ENCODE measurements around the gene STXBP5. TPM values are rescaled to one million over a fixed set of nuclear protein-coding genes. Genes with fewer than 3 reads are reported as not detected.
A peak's percentile ranks its signal among the peaks of the same experiment; 100 is the strongest.

Gene STXBP5
- total RNA-seq, 1 experiment from 2014 or later, result 30.5 TPM

- Histone ChIP-seq H3K4me2 (ENCODE audit: low read depth, low read length, poor library complexity, severe bottlenecking) (no peak overlapping the region), H3K9me3 (ENCODE audit: low read length) (no peaks in the 10 kb centered on the region)
- DNase-seq, result no peak
These were observed 186.8 kb downstream of the STXBP5 start for GRCh38 chr6:147390909-147391536.

DNA sequence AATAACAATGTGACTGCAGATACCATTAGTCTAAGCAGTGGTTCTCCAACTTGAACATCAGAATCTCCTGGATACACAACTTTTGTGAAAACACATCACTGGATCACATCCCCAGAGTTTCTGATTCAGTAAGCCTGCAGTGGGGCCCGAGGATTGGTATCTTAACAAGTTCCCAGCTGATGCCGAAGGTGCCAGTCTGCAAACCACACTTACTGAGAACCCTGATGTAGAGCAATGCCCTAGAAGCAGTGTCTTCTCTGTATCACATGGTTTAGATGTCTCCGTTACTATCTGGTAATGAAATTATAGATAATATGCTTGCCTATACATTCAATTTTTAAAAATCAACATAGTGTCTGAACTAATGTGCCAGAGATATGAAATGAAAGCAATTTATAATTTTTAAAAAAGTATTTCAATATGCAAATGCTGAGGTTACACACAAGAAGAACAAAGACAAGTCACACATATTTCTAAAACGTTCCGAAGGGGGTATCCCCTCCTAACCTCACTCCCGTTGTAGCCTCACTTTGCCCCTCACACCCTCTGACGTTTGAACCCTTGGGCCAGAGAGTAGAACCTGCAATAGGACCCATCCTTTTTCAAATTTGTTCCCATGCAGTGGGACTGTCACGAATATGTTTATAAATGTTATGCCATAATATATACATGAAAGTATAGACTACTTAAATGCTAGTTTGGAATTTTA is 188.9 kb downstream of the STXBP5 start:
- no peak for DNase-seq
- Histone ChIP-seq H3K4me2 (ENCODE audit: low read depth, low read length, poor library complexity, severe bottlenecking) (no peak overlapping the region), H3K27me3 (ENCODE audit: low read length) (no peaks in the 10 kb centered on the region), H3K4me1 (ENCODE audit: low read length) (no peaks in the 10 kb centered on the region), H3K4me3 (ENCODE audit: low read length) (no peak overlapping the region), H4K20me1 (ENCODE audit: insufficient read depth, low read depth, low read length) (no peaks in the 10 kb centered on the region), H3K9me3 (ENCODE audit: low read length) (no peaks in the 10 kb centered on the region), H3K79me2 (ENCODE audit: low read length) (no peaks in the 10 kb centered on the region), H3K9ac (ENCODE audit: low read length) (no peak overlapping the region), H3K27ac (ENCODE audit: low read length) (no peak overlapping the region), H2AFZ (ENCODE audit: low read length) (no peak overlapping the region), H3K36me3 (ENCODE audit: insufficient read depth, low read length) (no peaks in the 10 kb centered on the region), H3K9me2 (replicated peaks; ENCODE audit: insufficient read depth, low read length) (no peaks in the 10 kb centered on the region)

More at GRCh38 chr6:147390909-147391536, 186.8 kb downstream of the STXBP5 start:
- H3K36me3 ChIP-seq (ENCODE audit: insufficient read depth, low read length), result no peaks in the 10 kb centered on the region
- H3K79me2 ChIP-seq (ENCODE audit: low read length), result no peaks in the 10 kb centered on the region
- H3K27me3 ChIP-seq (ENCODE audit: low read length), result no peaks in the 10 kb centered on the region
- no peaks in the 10 kb centered on the region for H4K20me1 ChIP-seq (ENCODE audit: insufficient read depth, low read depth, low read length)
- H2AFZ ChIP-seq (ENCODE audit: low read length), result no peak overlapping the region
- H3K9ac ChIP-seq (ENCODE audit: low read length), result no peak overlapping the region
- H3K9me2 ChIP-seq (replicated peaks; ENCODE audit: insufficient read depth, low read length), result no peaks in the 10 kb centered on the region
- no peaks in the 10 kb centered on the region for H3K4me1 ChIP-seq (ENCODE audit: low read length)
- no peak overlapping the region for H3K4me3 ChIP-seq (ENCODE audit: low read length)
- no peak overlapping the region for H3K27ac ChIP-seq (ENCODE audit: low read length)

GRCh38 chr6:147395158-147395557 is 190.9 kb downstream of the STXBP5 start:
- Histone ChIP-seq H3K9me3 (ENCODE audit: low read length) (no peaks in the 10 kb centered on the region), H3K79me2 (ENCODE audit: low read length) (no peaks in the 10 kb centered on the region), H3K36me3 (ENCODE audit: insufficient read depth, low read length) (no peaks in the 10 kb centered on the region), H3K9me2 (replicated peaks; ENCODE audit: insufficient read depth, low read length) (no peaks in the 10 kb centered on the region), H2AFZ (ENCODE audit: low read length) (no peak overlapping the region), H3K27me3 (ENCODE audit: low read length) (no peaks in the 10 kb centered on the region), H3K4me1 (ENCODE audit: low read length) (no peaks in the 10 kb centered on the region), H4K20me1 (ENCODE audit: insufficient read depth, low read depth, low read length) (no peaks in the 10 kb centered on the region), H3K4me3 (ENCODE audit: low read length) (no peak overlapping the region), H3K9ac (ENCODE audit: low read length) (no peak overlapping the region), H3K4me2 (ENCODE audit: low read depth, low read length, poor library complexity, severe bottlenecking) (no peak overlapping the region), H3K27ac (ENCODE audit: low read length) (no peak overlapping the region)
- DNase-seq, result no peak

GRCh38 chr6:147397306-147397705 is 193.1 kb downstream of the STXBP5 start:
- no peaks in the 10 kb centered on the region for H3K36me3 ChIP-seq (ENCODE audit: insufficient read depth, low read length)
- H3K4me3 ChIP-seq (ENCODE audit: low read length), result no peak overlapping the region

DNA sequence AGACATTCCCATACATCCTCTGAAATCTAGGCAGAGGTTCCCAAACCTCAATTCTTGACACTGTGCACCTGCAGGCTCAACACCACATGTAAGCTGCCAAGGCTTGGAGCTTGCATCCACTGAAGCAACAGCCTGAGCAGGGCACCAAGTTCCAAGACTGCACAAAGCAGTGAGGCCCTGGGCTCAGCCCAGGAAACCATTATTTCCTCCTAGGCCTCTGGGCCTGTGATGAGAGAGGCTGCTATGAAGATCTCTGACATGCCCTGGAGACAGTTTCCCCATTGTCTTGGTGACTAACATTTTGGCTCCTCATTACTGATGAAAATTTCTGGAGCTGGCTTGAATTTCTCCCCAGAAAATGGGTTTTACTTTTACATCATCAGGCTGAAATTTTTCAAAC is 196.8 kb downstream of the STXBP5 start:
- Histone ChIP-seq H3K4me2 (ENCODE audit: low read depth, low read length, poor library complexity, severe bottlenecking) (no peak overlapping the region), H3K4me1 (ENCODE audit: low read length) (no peaks in the 10 kb centered on the region), H3K9me3 (ENCODE audit: low read length) (0 out of 2 replicates have a peak, but pooled peaks cover 3% of the 10 kb centered on the region), H3K9me2 (replicated peaks; ENCODE audit: insufficient read depth, low read length) (no peaks in the 10 kb centered on the region), H3K79me2 (ENCODE audit: low read length) (no peaks in the 10 kb centered on the region), H3K36me3 (ENCODE audit: insufficient read depth, low read length) (no peaks in the 10 kb centered on the region), H3K27ac (ENCODE audit: low read length) (no peak overlapping the region), H3K4me3 (ENCODE audit: low read length) (no peak overlapping the region), H2AFZ (ENCODE audit: low read length) (no peak overlapping the region), H3K27me3 (ENCODE audit: low read length) (no peaks in the 10 kb centered on the region), H4K20me1 (ENCODE audit: insufficient read depth, low read depth, low read length) (no peaks in the 10 kb centered on the region), H3K9ac (ENCODE audit: low read length) (no peak overlapping the region)
- DNase-seq, result peak; percentile 22

More at GRCh38 chr6:147397306-147397705, 193.1 kb downstream of the STXBP5 start:
- no peaks in the 10 kb centered on the region for H3K27me3 ChIP-seq (ENCODE audit: low read length)
- no peaks in the 10 kb centered on the region for H3K9me2 ChIP-seq (replicated peaks; ENCODE audit: insufficient read depth, low read length)
- H3K27ac ChIP-seq (ENCODE audit: low read length), result no peak overlapping the region
- H3K4me1 ChIP-seq (ENCODE audit: low read length), result no peaks in the 10 kb centered on the region
- no peak overlapping the region for H2AFZ ChIP-seq (ENCODE audit: low read length)
- DNase-seq, result no peak
- H3K79me2 ChIP-seq (ENCODE audit: low read length), result no peaks in the 10 kb centered on the region
- H3K9me3 ChIP-seq (ENCODE audit: low read length), result 0 out of 2 replicates have a peak, but pooled peaks cover 3% of the 10 kb centered on the region
- no peak overlapping the region for H3K9ac ChIP-seq (ENCODE audit: low read length)
- H3K4me2 ChIP-seq (ENCODE audit: low read depth, low read length, poor library complexity, severe bottlenecking), result no peak overlapping the region
- H4K20me1 ChIP-seq (ENCODE audit: insufficient read depth, low read depth, low read length), result no peaks in the 10 kb centered on the region

DNA sequence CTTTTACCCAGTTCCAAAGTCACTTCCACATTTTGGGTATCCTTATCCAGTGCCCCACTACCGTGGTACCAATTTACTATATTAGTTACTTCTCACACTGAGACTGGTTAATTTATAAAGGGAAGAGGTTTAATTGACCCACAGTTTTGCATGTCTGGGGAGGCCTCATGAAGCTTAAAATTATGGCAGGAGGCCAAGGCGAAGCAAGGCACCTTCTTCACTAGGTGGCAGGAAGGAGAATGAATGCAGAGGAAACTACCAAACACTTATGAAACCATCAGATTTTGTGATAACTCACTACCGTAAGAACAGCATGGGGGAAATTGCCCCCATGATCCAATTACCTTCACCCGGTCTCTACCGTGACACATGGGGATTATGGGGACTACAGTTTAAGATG is 197.6 kb downstream of the STXBP5 start:
- Histone ChIP-seq H3K9me3 (ENCODE audit: low read length) (0 out of 2 replicates have a peak, but pooled peaks cover 3% of the 10 kb centered on the region), H3K4me3 (ENCODE audit: low read length) (no peak overlapping the region), H4K20me1 (ENCODE audit: insufficient read depth, low read depth, low read length) (no peaks in the 10 kb centered on the region), H3K9me2 (replicated peaks; ENCODE audit: insufficient read depth, low read length) (no peaks in the 10 kb centered on the region), H2AFZ (ENCODE audit: low read length) (no peak overlapping the region), H3K36me3 (ENCODE audit: insufficient read depth, low read length) (no peaks in the 10 kb centered on the region), H3K27me3 (ENCODE audit: low read length) (no peaks in the 10 kb centered on the region), H3K9ac (ENCODE audit: low read length) (no peak overlapping the region), H3K27ac (ENCODE audit: low read length) (no peak overlapping the region), H3K79me2 (ENCODE audit: low read length) (no peaks in the 10 kb centered on the region), H3K4me2 (ENCODE audit: low read depth, low read length, poor library complexity, severe bottlenecking) (no peak overlapping the region), H3K4me1 (ENCODE audit: low read length) (no peaks in the 10 kb centered on the region)
- peak; percentile 42 for DNase-seq

DNA sequence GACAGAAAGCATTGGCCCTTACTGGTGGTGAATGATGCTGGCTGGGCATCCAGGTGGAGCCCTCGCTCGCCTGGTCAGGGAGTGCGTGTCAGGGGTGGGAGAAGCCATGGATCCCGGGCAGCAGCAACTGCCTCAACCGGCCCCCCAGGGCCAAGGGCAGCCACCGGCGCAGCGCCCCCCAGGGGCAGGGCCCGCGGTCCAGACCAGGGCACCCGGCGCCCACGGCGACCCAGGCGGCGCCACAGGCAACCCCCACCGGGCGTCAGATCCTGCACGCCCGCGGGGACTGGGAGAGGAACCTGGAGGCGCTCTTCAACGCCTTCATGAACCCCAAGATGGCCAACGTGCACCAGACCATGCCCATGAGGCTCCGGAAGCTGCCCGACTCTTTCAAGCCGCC is 202.6 kb downstream of the STXBP5 start:
- Histone ChIP-seq H3K9me3 (ENCODE audit: low read length) (no peaks in the 10 kb centered on the region), H3K9ac (ENCODE audit: low read length) (no peak overlapping the region), H3K27ac (ENCODE audit: low read length) (no peak overlapping the region), H3K4me3 (ENCODE audit: low read length) (no peak overlapping the region), H3K4me1 (ENCODE audit: low read length) (no peaks in the 10 kb centered on the region), H3K36me3 (ENCODE audit: insufficient read depth, low read length) (no peaks in the 10 kb centered on the region), H3K9me2 (replicated peaks; ENCODE audit: insufficient read depth, low read length) (no peaks in the 10 kb centered on the region), H3K79me2 (ENCODE audit: low read length) (no peaks in the 10 kb centered on the region), H3K4me2 (ENCODE audit: low read depth, low read length, poor library complexity, severe bottlenecking) (no peak overlapping the region), H4K20me1 (ENCODE audit: insufficient read depth, low read depth, low read length) (no peaks in the 10 kb centered on the region), H2AFZ (ENCODE audit: low read length) (no peak overlapping the region), H3K27me3 (ENCODE audit: low read length) (no peaks in the 10 kb centered on the region)
- DNase-seq, result no peak

DNA sequence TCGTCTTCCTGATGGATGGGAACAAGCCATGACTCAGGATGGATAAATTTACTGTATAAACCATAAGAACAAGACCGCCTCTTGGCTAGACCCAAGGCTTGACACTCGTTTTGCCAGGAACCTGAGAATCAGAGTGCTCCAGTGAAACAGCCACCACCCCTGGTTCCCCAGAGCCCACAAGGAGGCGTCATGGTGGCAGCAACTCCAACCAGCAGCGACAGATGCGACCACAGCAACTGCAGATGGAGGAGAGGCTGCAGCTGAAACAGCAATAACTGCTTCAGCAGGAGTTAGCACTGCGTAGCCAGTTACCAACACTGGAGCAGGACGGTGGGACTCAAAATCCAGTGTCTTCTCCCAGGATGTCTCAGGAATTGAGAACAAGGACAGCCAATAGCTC is 203.4 kb downstream of the STXBP5 start:
- Histone ChIP-seq H4K20me1 (ENCODE audit: insufficient read depth, low read depth, low read length) (no peaks in the 10 kb centered on the region), H3K4me3 (ENCODE audit: low read length) (no peak overlapping the region), H3K27me3 (ENCODE audit: low read length) (no peaks in the 10 kb centered on the region), H3K9ac (ENCODE audit: low read length) (no peak overlapping the region), H3K9me2 (replicated peaks; ENCODE audit: insufficient read depth, low read length) (no peaks in the 10 kb centered on the region), H2AFZ (ENCODE audit: low read length) (no peak overlapping the region), H3K79me2 (ENCODE audit: low read length) (no peaks in the 10 kb centered on the region), H3K4me1 (ENCODE audit: low read length) (no peaks in the 10 kb centered on the region), H3K36me3 (ENCODE audit: insufficient read depth, low read length) (no peaks in the 10 kb centered on the region), H3K9me3 (ENCODE audit: low read length) (no peaks in the 10 kb centered on the region), H3K4me2 (ENCODE audit: low read depth, low read length, poor library complexity, severe bottlenecking) (no peak overlapping the region), H3K27ac (ENCODE audit: low read length) (no peak overlapping the region)
- peak; percentile 46 for DNase-seq

All from Karpas-422 (cell line).